Fibroblast of mammary gland (primary cell): ENCODE measurements around the gene SHMT2.

ENCODE experiments used
- DNase-seq: peaks from one replicate; pipeline ENCODE4 v3.0.0-alpha.2; 2010; ENCODE audit warnings: low read depth
- H3K4me3 ChIP-seq: 2 replicates; pipeline ENCODE4 v1.5.1; 2011; ENCODE audit warnings: low read depth, mild to moderate bottlenecking, low read length, moderate library complexity; ENCODE audit not compliant: control insufficient read depth
- TF ChIP-seq, protein P1 (sequence below): conservative IDR thresholded peaks from 2 replicates; pipeline ENCODE4 v1.5.1; 2011; ENCODE audit warnings: low read depth, low read length, inconsistent platforms; ENCODE audit not compliant: control insufficient read depth, insufficient read depth

The SHMT2 gene

GRCh38 chr12:57216921-57217879 is 12.3 kb upstream of the SHMT2 start:
- H3K4me3 ChIP-seq: peak overlapping the region; percentile 41
- no peak for DNase-seq
- TF ChIP-seq, protein P1, sequence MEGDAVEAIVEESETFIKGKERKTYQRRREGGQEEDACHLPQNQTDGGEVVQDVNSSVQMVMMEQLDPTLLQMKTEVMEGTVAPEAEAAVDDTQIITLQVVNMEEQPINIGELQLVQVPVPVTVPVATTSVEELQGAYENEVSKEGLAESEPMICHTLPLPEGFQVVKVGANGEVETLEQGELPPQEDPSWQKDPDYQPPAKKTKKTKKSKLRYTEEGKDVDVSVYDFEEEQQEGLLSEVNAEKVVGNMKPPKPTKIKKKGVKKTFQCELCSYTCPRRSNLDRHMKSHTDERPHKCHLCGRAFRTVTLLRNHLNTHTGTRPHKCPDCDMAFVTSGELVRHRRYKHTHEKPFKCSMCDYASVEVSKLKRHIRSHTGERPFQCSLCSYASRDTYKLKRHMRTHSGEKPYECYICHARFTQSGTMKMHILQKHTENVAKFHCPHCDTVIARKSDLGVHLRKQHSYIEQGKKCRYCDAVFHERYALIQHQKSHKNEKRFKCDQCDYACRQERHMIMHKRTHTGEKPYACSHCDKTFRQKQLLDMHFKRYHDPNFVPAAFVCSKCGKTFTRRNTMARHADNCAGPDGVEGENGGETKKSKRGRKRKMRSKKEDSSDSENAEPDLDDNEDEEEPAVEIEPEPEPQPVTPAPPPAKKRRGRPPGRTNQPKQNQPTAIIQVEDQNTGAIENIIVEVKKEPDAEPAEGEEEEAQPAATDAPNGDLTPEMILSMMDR: no peak

GRCh38 chr12:57218030-57218853 is 11.3 kb upstream of the SHMT2 start:
- no peak for DNase-seq
- TF ChIP-seq, protein P1: no peak
- H3K4me3 ChIP-seq: no peak overlapping the region

GRCh38 chr12:57219205-57219992 is 10.1 kb upstream of the SHMT2 start:
- TF ChIP-seq, protein P1: no peak
- no peak overlapping the region for H3K4me3 ChIP-seq
- DNase-seq: no peak

DNA sequence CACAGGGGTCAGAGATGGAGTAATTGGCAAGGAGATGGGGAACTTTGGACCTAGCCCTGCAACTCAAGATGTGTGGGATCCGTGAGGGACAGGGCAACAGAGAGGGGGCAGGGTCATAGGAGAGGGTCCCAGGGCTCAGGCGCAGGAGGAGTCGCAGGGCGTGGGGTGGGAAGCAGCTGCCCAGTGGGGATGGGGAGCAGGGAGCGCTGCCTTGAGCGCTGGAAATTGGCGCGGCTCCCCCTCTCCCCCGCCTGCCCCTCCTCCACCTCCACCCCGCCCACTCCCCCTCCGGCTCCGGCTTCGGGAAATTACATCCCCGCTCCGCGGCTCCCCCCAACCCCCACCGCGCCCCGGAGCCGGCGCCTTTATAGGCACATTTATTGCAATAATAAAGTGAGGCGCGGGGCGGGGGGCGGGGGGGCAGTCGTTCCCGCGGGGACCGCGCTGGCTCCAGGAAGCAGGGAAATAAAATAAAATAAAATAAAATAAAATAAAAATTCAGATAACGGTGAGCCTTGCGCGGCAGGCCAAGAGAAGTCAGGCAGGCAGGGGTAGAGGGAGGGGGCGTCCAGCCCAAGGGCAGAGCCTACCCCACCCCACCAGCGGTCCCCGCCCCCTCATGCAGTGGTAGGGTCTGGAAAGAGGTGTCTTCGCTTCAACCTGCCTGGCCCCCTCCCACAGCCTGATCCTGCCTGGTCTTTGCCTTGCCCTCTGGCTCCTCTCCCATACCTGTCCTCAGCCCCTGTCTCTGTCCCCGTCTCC is 9.3 kb upstream of the SHMT2 start:
- TF ChIP-seq, protein P1: no peak
- no peak for DNase-seq
- no peak overlapping the region for H3K4me3 ChIP-seq

DNA sequence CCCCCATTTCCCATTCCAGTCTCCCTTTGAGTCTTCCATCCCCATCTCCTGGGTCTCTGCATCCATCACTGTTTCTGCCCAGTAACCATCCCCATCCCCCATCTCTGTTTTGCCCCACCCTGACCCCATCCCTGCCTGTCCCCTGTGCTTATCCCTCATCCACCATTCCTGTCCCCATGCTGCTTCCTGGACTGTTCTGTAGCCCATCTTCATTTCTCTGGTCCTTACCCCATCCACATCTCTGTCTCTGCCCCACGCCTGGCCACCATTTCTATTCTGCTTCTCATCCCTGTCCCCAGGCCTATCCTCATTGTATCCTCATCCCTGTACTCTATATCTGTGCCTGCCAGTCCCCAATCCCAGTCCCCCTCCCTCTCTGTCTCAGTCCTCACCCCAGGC is 8.7 kb upstream of the SHMT2 start:
- DNase-seq: no peak
- TF ChIP-seq, protein P1: no peak
- no peak overlapping the region for H3K4me3 ChIP-seq
